Measurements from ENCODE around the gene FIZ1. TPM values are rescaled to one million over a fixed set of nuclear protein-coding genes. Genes with fewer than 3 reads are reported as not detected.

FIZ1 gene
- total and polyA plus RNA-seq, 7 donors, result 3.5 to 9.6 (median 8.9) TPM

DNA sequence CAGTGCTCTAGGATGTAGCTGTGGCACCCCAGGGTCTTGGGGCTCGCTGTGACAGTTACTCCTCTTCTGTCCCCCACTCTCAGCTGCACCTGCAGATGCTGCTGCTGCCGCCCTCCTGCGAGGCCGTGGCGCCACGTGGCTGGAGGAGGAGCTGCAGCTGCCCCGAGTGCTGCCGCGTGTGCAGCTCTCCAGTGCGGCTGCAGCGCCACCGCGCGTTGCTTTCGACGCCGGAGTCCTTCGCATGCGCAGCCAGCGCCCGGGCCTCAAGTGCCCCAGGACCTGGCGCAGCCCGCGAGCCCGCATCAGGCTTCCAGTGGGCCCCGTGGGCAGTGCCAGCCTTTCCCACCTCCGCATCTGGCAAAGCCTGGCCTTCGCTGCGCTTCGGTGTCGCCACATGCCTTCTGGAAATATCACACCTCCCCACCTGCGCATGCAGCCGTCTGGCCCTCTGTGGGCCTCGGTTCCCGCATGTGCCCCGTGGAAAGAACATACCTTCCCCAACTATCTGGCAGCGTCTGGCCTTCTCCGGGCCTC is 40.8 kb upstream of the FIZ1 start:
- Histone ChIP-seq H3K9me3 (no peaks in the 10 kb centered on the region), H3K27me3 (no peaks in the 10 kb centered on the region), H3K4me3 (peak overlapping the region; percentile 78 to 99 (median 85)), H3K27ac (peak overlapping the region; percentile 84 to 98 (median 97)), H3K36me3 (peaks cover 0 to 12% (median under 1%) of the 10 kb centered on the region in 4 donors), H3K4me1 (peaks cover 0 to 86% (median 80%) of the 10 kb centered on the region in 4 donors)
- peak; percentile 83 for DNase-seq
- 27 to 45% methylated on average over 38 of the region's 38 CpGs for WGBS, 2 donors
- intact Hi-C loops (cut with DNase I), result no loop called here
- TF ChIP-seq, protein P1, sequence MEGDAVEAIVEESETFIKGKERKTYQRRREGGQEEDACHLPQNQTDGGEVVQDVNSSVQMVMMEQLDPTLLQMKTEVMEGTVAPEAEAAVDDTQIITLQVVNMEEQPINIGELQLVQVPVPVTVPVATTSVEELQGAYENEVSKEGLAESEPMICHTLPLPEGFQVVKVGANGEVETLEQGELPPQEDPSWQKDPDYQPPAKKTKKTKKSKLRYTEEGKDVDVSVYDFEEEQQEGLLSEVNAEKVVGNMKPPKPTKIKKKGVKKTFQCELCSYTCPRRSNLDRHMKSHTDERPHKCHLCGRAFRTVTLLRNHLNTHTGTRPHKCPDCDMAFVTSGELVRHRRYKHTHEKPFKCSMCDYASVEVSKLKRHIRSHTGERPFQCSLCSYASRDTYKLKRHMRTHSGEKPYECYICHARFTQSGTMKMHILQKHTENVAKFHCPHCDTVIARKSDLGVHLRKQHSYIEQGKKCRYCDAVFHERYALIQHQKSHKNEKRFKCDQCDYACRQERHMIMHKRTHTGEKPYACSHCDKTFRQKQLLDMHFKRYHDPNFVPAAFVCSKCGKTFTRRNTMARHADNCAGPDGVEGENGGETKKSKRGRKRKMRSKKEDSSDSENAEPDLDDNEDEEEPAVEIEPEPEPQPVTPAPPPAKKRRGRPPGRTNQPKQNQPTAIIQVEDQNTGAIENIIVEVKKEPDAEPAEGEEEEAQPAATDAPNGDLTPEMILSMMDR (IDR thresholded peaks at IDR 0.05), result peak; percentile 24 to 43 (median 34)
- TF ChIP-seq POLR2A (IDR thresholded peaks at IDR 0.05) (no peak), EP300 (IDR thresholded peaks at IDR 0.05) (no peak), POLR2AphosphoS5 (IDR thresholded peaks at IDR 0.05) (peak in 2 of 4 donors; percentile 8 to 37)

DNA sequence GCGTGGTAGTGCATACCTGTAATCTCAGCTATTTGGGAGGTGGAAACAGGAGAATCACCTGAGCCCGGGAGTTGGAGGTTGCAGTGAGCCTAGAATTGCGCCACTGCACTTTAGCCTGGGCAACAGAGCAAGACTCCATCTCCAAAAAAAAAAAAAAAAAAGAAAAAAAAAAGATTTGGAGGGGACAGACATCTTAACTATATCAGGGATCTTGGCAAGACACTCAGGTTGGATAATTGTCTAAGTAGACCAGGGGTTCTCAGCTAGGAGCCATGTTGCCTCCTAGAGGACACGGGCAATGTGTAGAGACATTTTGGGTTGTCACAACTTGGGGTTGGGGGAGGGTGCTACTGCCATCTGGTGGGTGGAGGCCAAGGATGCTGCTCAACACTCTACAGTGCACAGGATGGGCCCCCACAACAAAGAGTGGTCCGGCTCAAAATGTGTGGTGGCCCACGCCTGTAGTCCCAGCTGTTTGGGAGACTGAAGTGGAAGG is 39.6 kb upstream of the FIZ1 start:
- no peaks in the 10 kb centered on the region for H3K9me3 ChIP-seq
- peak overlapping the region in 2 of 4 donors; percentile 84 to 98 for H3K27ac ChIP-seq
- H3K36me3 ChIP-seq, result peaks cover 0 to 7% (median 0%) of the 10 kb centered on the region in 4 donors
- no peaks in the 10 kb centered on the region for H3K27me3 ChIP-seq
- no peak for DNase-seq
- intact Hi-C loops (cut with DNase I), result no loop called here
- no peak overlapping the region for H3K4me3 ChIP-seq
- no peak for TF ChIP-seq EP300 (IDR thresholded peaks at IDR 0.05)
- TF ChIP-seq, protein P1 (IDR thresholded peaks at IDR 0.05), result peak in 1 of 4 experiments; percentile 33
- H3K4me1 ChIP-seq, result peaks cover 0 to 81% (median 74%) of the 10 kb centered on the region in 4 donors
- 85 to 89% methylated on average over 6 of the region's 6 CpGs for WGBS, 2 donors

DNA sequence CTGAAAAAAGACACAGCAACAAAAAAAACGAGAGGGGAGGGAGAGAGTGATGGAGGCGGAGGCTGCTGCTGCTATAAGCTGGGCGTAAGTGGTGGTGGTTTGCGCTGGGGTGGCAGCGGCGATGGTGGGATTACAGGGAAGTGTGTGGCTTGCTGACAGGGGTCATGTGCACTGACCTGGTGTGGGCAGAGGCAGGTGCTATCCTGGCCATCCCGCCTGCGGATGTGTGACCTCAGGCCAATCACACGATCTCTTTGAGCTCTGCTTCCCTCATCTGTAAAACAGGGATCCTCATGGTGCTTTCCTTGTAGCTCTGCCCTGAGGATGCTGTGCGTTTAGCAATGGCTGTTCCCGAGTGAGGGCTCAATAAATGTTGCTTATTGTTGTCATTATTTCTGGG is 38.2 kb upstream of the FIZ1 start:
- Histone ChIP-seq H3K9me3 (no peaks in the 10 kb centered on the region), H3K27ac (no peak overlapping the region), H3K36me3 (peaks cover 0 to 7% (median 0%) of the 10 kb centered on the region in 4 donors), H3K4me1 (peaks cover 0 to 77% (median 68%) of the 10 kb centered on the region in 4 donors), H3K4me3 (no peak overlapping the region), H3K27me3 (no peaks in the 10 kb centered on the region)
- no peak for DNase-seq
- 74 to 86% methylated on average over 11 of the region's 11 CpGs for whole genome bisulfite sequencing, 2 donors
- TF ChIP-seq EP300 (IDR thresholded peaks at IDR 0.05) (no peak), POLR2AphosphoS5 (IDR thresholded peaks at IDR 0.05) (no peak), POLR2A (IDR thresholded peaks at IDR 0.05) (no peak)
- TF ChIP-seq, protein P1 (IDR thresholded peaks at IDR 0.05), result no peak
- intact Hi-C loops (cut with DNase I), result no loop called here

DNA sequence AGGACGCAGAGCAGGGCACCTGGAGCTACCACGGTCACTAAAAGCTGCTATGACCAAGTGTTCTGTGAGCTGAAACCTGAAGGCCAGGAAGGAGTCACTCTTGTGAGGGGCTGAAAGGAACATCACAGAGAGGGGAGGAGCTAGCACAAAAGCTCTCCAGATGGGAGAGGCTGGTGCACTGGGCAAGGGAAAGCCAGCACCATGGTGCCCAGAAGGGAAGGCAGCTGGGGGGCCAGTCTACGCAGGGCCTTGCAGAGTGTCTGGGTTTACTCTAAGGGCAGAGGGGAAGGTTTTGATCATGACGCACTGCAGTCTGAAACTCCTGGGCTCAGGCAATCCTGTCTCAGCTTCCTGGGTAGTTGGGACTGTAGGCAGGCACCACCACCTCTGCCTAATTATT is 37.4 kb upstream of the FIZ1 start:
- intact Hi-C loops (cut with DNase I), result no loop called here
- H3K4me1 ChIP-seq, result peaks cover 0 to 70% (median 62%) of the 10 kb centered on the region in 4 donors
- H3K27ac ChIP-seq, result peak overlapping the region in 3 of 4 donors; percentile 88 to 98 (median 97)
- DNase-seq, result no peak
- H3K36me3 ChIP-seq, result peaks cover 0 to 7% (median 0%) of the 10 kb centered on the region in 4 donors
- WGBS, 2 donors, result 91 to 92% methylated on average over 4 of the region's 4 CpGs
- H3K9me3 ChIP-seq, result no peaks in the 10 kb centered on the region
- no peaks in the 10 kb centered on the region for H3K27me3 ChIP-seq
- H3K4me3 ChIP-seq, result peak overlapping the region in 1 of 4 donors; percentile 84
- TF ChIP-seq, protein P1 (IDR thresholded peaks at IDR 0.05), result no peak
- no peak for TF ChIP-seq POLR2AphosphoS5 (IDR thresholded peaks at IDR 0.05)

Measured in sigmoid colon (tissue), 7 donors.